Measurements from ENCODE around the gene KRT38. TPM values are rescaled to one million over a fixed set of nuclear protein-coding genes. Genes with fewer than 3 reads are reported as not detected.
A peak's percentile ranks its signal among the peaks of the same experiment; 100 is the strongest.

Gene KRT38
- polyA plus RNA-seq, 1 experiment: 0.72 TPM

- H3K27me3 ChIP-seq (ENCODE audit: control insufficient read depth, insufficient read depth, low read length): no peaks in the 10 kb centered on the region
- ChIA-PET CTCF (interaction anchor here (1.0 to 1.2 kb wide), 2 partner anchors 37 to 207 kb away, joined by 3 read pairs; no protein-coding TSS in a partner anchor), POLR2A (no interaction called here)
- no peak for TF ChIP-seq CTCF (IDR thresholded peaks at IDR 0.05; ENCODE audit: insufficient read depth, low read depth, low read length)
- H3K4me3 ChIP-seq (ENCODE audit: low read depth, low read length): no peak overlapping the region
- DNase-seq (ENCODE audit: low read depth): no peak
- no peaks in the 10 kb centered on the region for H3K36me3 ChIP-seq (ENCODE audit: control insufficient read depth, insufficient read depth, low read length)
Observed at GRCh38 chr17:41455236-41455635, 14.5 kb upstream of the KRT38 start.

GRCh38 chr17:41453066-41453465, 12.3 kb upstream of the KRT38 start:
- ChIA-PET POLR2A (no interaction called here), CTCF (interaction anchor here (0.7 to 2.0 kb wide), 4 partner anchors 35 to 542 kb away, joined by 3 to 8 read pairs (median 4); no protein-coding TSS in a partner anchor)
- DNase-seq (ENCODE audit: low read depth): no peak
- H3K27me3 ChIP-seq (ENCODE audit: control insufficient read depth, insufficient read depth, low read length): no peaks in the 10 kb centered on the region
- H3K4me3 ChIP-seq (ENCODE audit: low read depth, low read length): no peak overlapping the region
- no peaks in the 10 kb centered on the region for H3K36me3 ChIP-seq (ENCODE audit: control insufficient read depth, insufficient read depth, low read length)
- no peak for TF ChIP-seq CTCF (IDR thresholded peaks at IDR 0.05; ENCODE audit: insufficient read depth, low read depth, low read length)

- H3K4me3 ChIP-seq (ENCODE audit: low read depth, low read length): no peak overlapping the region
- no peaks in the 10 kb centered on the region for H3K36me3 ChIP-seq (ENCODE audit: control insufficient read depth, insufficient read depth, low read length)
- ChIA-PET CTCF (interaction anchor here (1.1 to 2.0 kb wide), 3 partner anchors 44 to 541 kb away, joined by 3 to 8 read pairs (median 3); no protein-coding TSS in a partner anchor), POLR2A (no interaction called here)
- DNase-seq (ENCODE audit: low read depth): no peak
- H3K27me3 ChIP-seq (ENCODE audit: control insufficient read depth, insufficient read depth, low read length): no peaks in the 10 kb centered on the region
- TF ChIP-seq CTCF (IDR thresholded peaks at IDR 0.05; ENCODE audit: insufficient read depth, low read depth, low read length): no peak
Observed at GRCh38 chr17:41452281-41452680, 11.5 kb upstream of the KRT38 start.

GRCh38 chr17:41451154-41451728, 10.5 kb upstream of the KRT38 start:
- no peak for TF ChIP-seq CTCF (IDR thresholded peaks at IDR 0.05; ENCODE audit: insufficient read depth, low read depth, low read length)
- peak; percentile 78 for DNase-seq (ENCODE audit: low read depth)
- H3K27me3 ChIP-seq (ENCODE audit: control insufficient read depth, insufficient read depth, low read length): no peaks in the 10 kb centered on the region
- no peaks in the 10 kb centered on the region for H3K36me3 ChIP-seq (ENCODE audit: control insufficient read depth, insufficient read depth, low read length)
- H3K4me3 ChIP-seq (ENCODE audit: low read depth, low read length): no peak overlapping the region
- ChIA-PET POLR2A (interaction anchor here (0.6 kb wide), 1 partner anchor 83 kb away, joined by 4 read pairs; no protein-coding TSS in a partner anchor), CTCF (interaction anchor here (0.8 to 0.9 kb wide), 3 partner anchors 47 to 214 kb away, joined by 3 to 5 read pairs (median 3); no protein-coding TSS in a partner anchor)

- no peak for TF ChIP-seq CTCF (IDR thresholded peaks at IDR 0.05; ENCODE audit: insufficient read depth, low read depth, low read length)
- CTCF ChIA-PET: interaction anchor here (1.0 to 2.1 kb wide), 2 partner anchors 12 to 99 kb away, joined by 3 to 12 read pairs; no protein-coding TSS in a partner anchor
- DNase-seq (ENCODE audit: low read depth): no peak
- H3K4me3 ChIP-seq (ENCODE audit: low read depth, low read length): no peak overlapping the region
- H3K27me3 ChIP-seq (ENCODE audit: control insufficient read depth, insufficient read depth, low read length): no peaks in the 10 kb centered on the region
- POLR2A ChIA-PET: no interaction called here
- no peaks in the 10 kb centered on the region for H3K36me3 ChIP-seq (ENCODE audit: control insufficient read depth, insufficient read depth, low read length)
Observed at GRCh38 chr17:41449008-41449407, 8.2 kb upstream of the KRT38 start.

Measured in BJ (cell line).